ENCODE measurements around the gene ING5.
A peak's percentile ranks its signal among the peaks of the same experiment; 100 is the strongest.
"Not testable (repeated sequence)": the region's sequence is repeated elsewhere in the genome, so short reads cannot be mapped to it uniquely, and the experiment has no call there.

ING5 gene

DNA sequence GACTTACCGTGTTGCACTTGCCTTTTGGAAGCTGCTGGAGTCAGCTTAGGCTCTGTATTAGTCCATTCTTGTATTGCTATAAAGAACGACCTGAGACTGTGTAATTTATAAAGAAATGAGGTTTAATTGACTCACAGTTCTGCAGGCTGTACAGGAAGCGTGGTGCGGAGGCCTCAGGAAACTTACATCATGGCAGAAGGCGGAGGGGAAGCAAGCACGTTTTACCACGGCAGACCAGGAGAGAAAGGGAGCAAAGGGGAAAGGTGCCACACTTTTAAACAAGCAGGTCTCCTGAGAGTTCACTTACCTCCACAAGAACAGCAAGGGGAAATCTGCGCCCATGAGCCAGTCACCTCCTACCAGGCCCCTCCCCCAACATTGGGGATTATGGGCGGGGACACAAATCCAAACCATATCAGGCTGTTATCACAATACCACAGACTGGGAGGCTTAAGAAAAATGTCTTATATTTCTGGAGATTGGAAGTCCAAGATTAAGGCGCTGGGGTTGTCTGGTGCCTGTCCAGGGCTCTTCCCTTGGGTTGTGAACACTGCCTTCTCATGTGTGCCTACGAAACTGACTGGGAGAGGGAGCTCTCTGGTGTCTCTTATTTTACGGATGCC, 28.9 kb downstream of the ING5 start:
- no peaks in the 10 kb centered on the region for H3K27me3 ChIP-seq
- H3K36me3 ChIP-seq, result no peaks in the 10 kb centered on the region; the same call in 1 of the 2 replicates
- no peaks in the 10 kb centered on the region for H3K9me3 ChIP-seq
- no peaks in the 10 kb centered on the region for H3K4me1 ChIP-seq
- no peak for DNase-seq
- no peak overlapping the region for H3K4me3 ChIP-seq (ENCODE audit: low read depth, low read length)
- TF ChIP-seq, protein P1, sequence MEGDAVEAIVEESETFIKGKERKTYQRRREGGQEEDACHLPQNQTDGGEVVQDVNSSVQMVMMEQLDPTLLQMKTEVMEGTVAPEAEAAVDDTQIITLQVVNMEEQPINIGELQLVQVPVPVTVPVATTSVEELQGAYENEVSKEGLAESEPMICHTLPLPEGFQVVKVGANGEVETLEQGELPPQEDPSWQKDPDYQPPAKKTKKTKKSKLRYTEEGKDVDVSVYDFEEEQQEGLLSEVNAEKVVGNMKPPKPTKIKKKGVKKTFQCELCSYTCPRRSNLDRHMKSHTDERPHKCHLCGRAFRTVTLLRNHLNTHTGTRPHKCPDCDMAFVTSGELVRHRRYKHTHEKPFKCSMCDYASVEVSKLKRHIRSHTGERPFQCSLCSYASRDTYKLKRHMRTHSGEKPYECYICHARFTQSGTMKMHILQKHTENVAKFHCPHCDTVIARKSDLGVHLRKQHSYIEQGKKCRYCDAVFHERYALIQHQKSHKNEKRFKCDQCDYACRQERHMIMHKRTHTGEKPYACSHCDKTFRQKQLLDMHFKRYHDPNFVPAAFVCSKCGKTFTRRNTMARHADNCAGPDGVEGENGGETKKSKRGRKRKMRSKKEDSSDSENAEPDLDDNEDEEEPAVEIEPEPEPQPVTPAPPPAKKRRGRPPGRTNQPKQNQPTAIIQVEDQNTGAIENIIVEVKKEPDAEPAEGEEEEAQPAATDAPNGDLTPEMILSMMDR (IDR thresholded peaks at IDR 0.05; ENCODE audit: low read depth, low read length), result no peak

DNA sequence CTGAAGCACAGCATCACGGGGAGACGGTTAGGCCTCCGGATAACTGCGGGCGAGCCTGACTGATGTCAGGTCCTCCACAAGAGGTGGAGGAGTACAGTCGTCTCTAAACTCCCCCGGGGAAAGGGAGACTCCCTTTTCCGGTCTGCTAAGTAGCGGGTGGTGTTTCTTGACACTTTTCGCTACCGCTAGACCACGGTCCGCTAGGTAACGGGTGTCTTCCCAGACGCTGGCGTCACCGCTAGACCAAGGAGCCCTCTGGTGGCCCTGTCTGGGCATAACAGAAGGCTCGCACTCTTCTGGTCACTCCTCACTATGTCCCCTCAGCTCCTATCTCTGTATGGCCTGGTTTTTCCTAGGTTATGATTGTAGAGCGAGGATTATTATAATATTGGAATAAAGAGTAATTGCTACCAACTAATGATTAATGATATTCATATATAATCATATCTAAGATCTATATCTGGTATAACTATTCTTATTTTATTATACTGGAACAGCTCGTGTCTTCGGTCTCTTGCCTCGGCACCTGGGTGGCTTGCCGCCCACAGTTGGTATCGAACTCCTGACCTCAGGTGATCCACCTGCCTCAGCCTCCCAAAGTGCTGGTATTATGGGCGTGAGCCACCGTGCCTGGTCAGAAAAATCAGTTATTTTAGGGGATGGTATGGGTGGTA, 30.8 kb downstream of the ING5 start:
- TF ChIP-seq, protein P1 (IDR thresholded peaks at IDR 0.05; ENCODE audit: low read depth, low read length), result peak; percentile 36
- DNase-seq, result peak; percentile 58
- not testable (repeated sequence) for H3K4me1 ChIP-seq; H3K9me3 ChIP-seq; H3K36me3 ChIP-seq; H3K27me3 ChIP-seq; H3K4me3 ChIP-seq (ENCODE audit: low read depth, low read length)

DNA sequence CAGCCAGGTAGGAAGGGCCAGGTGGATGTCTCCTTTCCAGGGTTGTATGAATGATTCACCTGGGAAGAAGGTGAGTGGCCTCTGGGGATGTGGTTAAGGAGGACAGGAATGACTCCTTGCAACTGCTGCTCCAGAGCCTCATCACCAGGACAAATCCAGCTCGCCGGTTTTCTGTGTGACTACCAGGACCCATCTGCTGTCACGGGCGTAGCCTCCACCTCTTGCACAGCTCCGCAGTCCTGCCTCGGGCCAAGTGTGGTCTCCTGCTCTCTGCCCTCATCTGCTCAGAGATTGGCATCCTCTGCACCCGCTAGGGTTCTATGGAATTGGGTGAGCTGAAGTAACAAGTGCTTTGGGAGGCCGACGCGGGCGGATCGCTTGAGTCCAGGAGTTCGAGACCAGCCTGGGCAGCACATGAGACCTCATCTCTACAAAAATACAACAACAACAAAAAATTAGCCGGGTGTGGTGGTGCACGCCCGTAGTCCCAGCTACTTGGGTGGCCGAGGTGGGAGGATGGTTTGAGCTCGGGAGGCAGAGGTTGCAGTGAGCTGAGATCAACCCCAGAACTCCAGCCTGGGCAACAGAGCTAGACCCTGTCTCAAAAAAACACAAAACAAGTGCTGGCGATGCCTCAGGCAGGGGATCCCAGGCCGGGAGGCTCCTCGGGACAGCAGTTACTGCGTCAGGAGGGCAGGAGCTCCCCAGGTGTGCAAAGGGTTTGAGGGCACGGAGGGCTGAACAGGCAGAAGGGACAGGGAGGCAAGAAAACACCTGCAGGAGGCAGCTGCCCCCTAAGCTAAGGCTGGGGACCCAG, 31.8 kb downstream of the ING5 start:
- TF ChIP-seq, protein P1 (IDR thresholded peaks at IDR 0.05; ENCODE audit: low read depth, low read length), result no peak
- no peak for DNase-seq
- H3K9me3 ChIP-seq, result no peaks in the 10 kb centered on the region
- no peaks in the 10 kb centered on the region for H3K27me3 ChIP-seq
- H3K36me3 ChIP-seq, result peaks cover 4% of the 10 kb centered on the region; the same call in 1 of the 2 replicates
- peak overlapping the region; percentile 45 for H3K4me3 ChIP-seq (ENCODE audit: low read depth, low read length)
- H3K4me1 ChIP-seq, result no peaks in the 10 kb centered on the region

DNA sequence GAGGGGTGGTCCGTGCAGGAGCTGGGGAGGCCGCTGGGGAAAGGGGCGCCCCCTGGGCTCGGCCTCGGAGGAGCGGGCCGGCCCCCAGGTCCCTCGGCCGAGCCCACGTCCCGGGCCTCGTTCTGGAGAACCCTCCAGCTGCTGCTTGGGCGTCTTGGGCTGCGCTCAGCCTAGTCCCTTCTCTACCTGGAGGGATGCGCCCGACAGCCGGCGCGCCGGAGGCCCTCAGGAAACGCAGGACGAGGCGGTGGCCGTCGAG, 32.3 kb downstream of the ING5 start:
- no peaks in the 10 kb centered on the region for H3K9me3 ChIP-seq
- no peak for DNase-seq
- no peaks in the 10 kb centered on the region for H3K27me3 ChIP-seq
- TF ChIP-seq, protein P1 (IDR thresholded peaks at IDR 0.05; ENCODE audit: low read depth, low read length), result no peak
- H3K4me3 ChIP-seq (ENCODE audit: low read depth, low read length), result peak overlapping the region; percentile 45
- H3K4me1 ChIP-seq, result no peaks in the 10 kb centered on the region
- peaks cover 4% of the 10 kb centered on the region; the same call in 1 of the 2 replicates for H3K36me3 ChIP-seq

DNA sequence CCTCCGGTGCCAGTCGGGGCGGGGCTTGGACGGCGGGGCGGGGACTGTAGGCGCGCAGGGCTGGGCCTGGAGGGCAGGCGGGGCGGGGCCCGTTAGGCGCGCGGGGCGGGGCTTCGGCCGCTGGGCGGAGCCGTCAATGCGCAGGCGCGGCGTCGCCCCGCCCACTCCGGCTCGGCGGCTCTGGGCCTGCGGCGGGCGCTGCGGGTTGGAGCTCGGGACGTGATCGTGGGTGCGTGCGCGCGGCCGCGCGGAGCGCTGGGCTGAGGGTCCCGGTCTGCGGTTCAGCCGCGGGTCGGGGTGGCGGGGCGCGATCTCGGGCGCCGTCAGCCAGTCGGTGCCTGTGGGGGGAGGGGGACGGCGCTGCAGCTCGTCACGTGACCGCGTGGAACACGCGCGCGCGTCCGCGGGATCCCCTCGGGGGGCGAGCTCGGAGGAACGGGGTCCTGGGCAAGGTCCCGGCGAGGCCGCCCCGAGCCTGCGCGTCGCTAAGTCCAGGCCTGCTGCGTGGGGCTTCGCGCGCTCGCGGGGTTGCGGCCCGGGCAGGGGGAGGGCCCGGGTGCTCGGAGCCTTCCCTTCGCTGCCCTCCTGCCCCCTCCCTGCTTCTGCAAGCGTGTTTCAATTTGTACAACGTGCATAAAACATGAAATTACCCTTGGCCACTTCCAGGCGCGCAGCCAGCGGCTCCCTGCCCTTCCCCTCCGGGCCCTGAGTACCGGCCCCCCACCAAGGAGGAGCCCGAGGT, 32.8 kb downstream of the ING5 start, which contains the start of gene D2HGDH:
TSS of gene D2HGDH (plus strand) at position 164 of the 742 bp plus-strand sequence. CDS start 595 bp downstream, outside the sequence.
- peaks cover 4% of the 10 kb centered on the region; the same call in 1 of the 2 replicates for H3K36me3 ChIP-seq
- no peaks in the 10 kb centered on the region for H3K4me1 ChIP-seq
- peak within 1 kb of the TSS; percentile 88 for H3K4me3 ChIP-seq (ENCODE audit: low read depth, low read length)
- peak; percentile 98 for DNase-seq
- H3K9me3 ChIP-seq, result no peaks in the 10 kb centered on the region
- no peaks in the 10 kb centered on the region for H3K27me3 ChIP-seq
- TF ChIP-seq, protein P1 (IDR thresholded peaks at IDR 0.05; ENCODE audit: low read depth, low read length), result no peak
